SK-N-SH treated with all-trans-retinoic acid at 6 μM for 48 hours (cell line): ENCODE results near the gene INCENP.

Experiments used
- ATAC-seq: fragments of 200-7000 bp; cut with Tn5 transposase; 3 replicates; pipeline ENCODE4 v1.9.1; 2020; ENCODE audit warnings: mild to moderate bottlenecking, moderate library complexity
- ARNTL ChIP-seq: fragments of 450-650 bp; formaldehyde crosslinking; IDR thresholded peaks from 2 replicates; pipeline ENCODE4 v1.5.0; 2020; ENCODE audit warnings: low read depth, mild to moderate bottlenecking, moderate library complexity, borderline replicate concordance
- BACH2 ChIP-seq: fragments of 250-450 bp; sonication (Bioruptor Pico); IDR thresholded peaks from 2 replicates; pipeline ENCODE4 v1.9.0; 2021; ENCODE audit warnings: mild to moderate bottlenecking, borderline replicate concordance
- CSDC2 ChIP-seq: fragments of 250-450 bp; sonication (Bioruptor Pico); IDR thresholded peaks from 2 replicates; pipeline ENCODE4 v1.5.0; 2020; ENCODE audit warnings: mild to moderate bottlenecking, moderate library complexity
- CSRNP3 ChIP-seq: fragments of 250-450 bp; sonication (Bioruptor Pico); IDR thresholded peaks from 2 replicates; pipeline ENCODE4 v1.5.1; 2021; ENCODE audit warnings: mild to moderate bottlenecking, moderate library complexity
- ESRRG ChIP-seq: fragments of 250-450 bp; sonication (Bioruptor Pico); IDR thresholded peaks from 2 replicates; pipeline ENCODE4 v1.6.1; 2021; ENCODE audit warnings: mild to moderate bottlenecking
- GLIS3 ChIP-seq: fragments of 250-450 bp; sonication (Bioruptor Pico); IDR thresholded peaks from 2 replicates; pipeline ENCODE4 v1.5.0; 2020; ENCODE audit warnings: mild to moderate bottlenecking, moderate library complexity
- ISL1 ChIP-seq: fragments of 250-450 bp; sonication (Bioruptor Pico); IDR thresholded peaks from 2 replicates; pipeline ENCODE4 v2.1.2; 2022; ENCODE audit warnings: mild to moderate bottlenecking, moderate library complexity
- OSR1 ChIP-seq: fragments of 250-450 bp; sonication (Bioruptor Pico); IDR thresholded peaks from 2 replicates; pipeline ENCODE4 v1.8.0; 2022; ENCODE audit warnings: moderate library complexity, mild to moderate bottlenecking, inconsistent platforms
- POU6F1 ChIP-seq: fragments of 250-450 bp; sonication (Bioruptor Pico); IDR thresholded peaks from 2 replicates; pipeline ENCODE4 v1.8.0; 2021; ENCODE audit warnings: low read depth, mild to moderate bottlenecking, moderate library complexity, borderline replicate concordance
- RARB ChIP-seq: fragments of 250-450 bp; sonication (Bioruptor Pico); IDR thresholded peaks from 2 replicates; pipeline ENCODE4 v1.8.0; 2021; ENCODE audit warnings: mild to moderate bottlenecking, moderate library complexity
- TCF4 ChIP-seq: fragments of 250-450 bp; sonication (Bioruptor Pico); IDR thresholded peaks from 2 replicates; pipeline ENCODE4 v1.8.0; 2021; ENCODE audit warnings: mild to moderate bottlenecking, moderate library complexity, borderline replicate concordance
- TOX ChIP-seq: fragments of 250-450 bp; sonication (Bioruptor Pico); IDR thresholded peaks from 2 replicates; pipeline ENCODE4 v1.8.0; 2021; ENCODE audit warnings: mild to moderate bottlenecking, moderate library complexity, borderline replicate concordance
- ZFP3 ChIP-seq: fragments of 250-450 bp; sonication (Bioruptor Pico); IDR thresholded peaks from 2 replicates; pipeline ENCODE4 v1.5.0; 2020; ENCODE audit warnings: mild to moderate bottlenecking, moderate library complexity
- ZFP30 ChIP-seq: fragments of 450-650 bp; formaldehyde crosslinking; IDR thresholded peaks from 2 replicates; pipeline ENCODE4 v1.5.0; 2022; ENCODE audit warnings: mild to moderate bottlenecking, moderate library complexity
- ZNF70 ChIP-seq: fragments of 450-650 bp; formaldehyde crosslinking; IDR thresholded peaks from 2 replicates; pipeline ENCODE4 v1.5.0; 2020; ENCODE audit warnings: mild to moderate bottlenecking, moderate library complexity
- ZNF8 ChIP-seq: fragments of 450-650 bp; formaldehyde crosslinking; IDR thresholded peaks from 2 replicates; pipeline ENCODE4 v1.5.0; 2020; ENCODE audit warnings: mild to moderate bottlenecking, moderate library complexity
- TF ChIP-seq, protein P1 (sequence below): fragments of 250-450 bp; sonication (Bioruptor Pico); IDR thresholded peaks from 2 replicates; pipeline ENCODE4 v1.5.0; 2020; ENCODE audit warnings: mild to moderate bottlenecking, moderate library complexity
- TF ChIP-seq, protein P2 (sequence below): fragments of 250-450 bp; sonication (Bioruptor Pico); IDR thresholded peaks from 2 replicates; pipeline ENCODE4 v1.5.1; 2020; ENCODE audit warnings: low read depth, mild to moderate bottlenecking, moderate library complexity

The INCENP gene

DNA sequence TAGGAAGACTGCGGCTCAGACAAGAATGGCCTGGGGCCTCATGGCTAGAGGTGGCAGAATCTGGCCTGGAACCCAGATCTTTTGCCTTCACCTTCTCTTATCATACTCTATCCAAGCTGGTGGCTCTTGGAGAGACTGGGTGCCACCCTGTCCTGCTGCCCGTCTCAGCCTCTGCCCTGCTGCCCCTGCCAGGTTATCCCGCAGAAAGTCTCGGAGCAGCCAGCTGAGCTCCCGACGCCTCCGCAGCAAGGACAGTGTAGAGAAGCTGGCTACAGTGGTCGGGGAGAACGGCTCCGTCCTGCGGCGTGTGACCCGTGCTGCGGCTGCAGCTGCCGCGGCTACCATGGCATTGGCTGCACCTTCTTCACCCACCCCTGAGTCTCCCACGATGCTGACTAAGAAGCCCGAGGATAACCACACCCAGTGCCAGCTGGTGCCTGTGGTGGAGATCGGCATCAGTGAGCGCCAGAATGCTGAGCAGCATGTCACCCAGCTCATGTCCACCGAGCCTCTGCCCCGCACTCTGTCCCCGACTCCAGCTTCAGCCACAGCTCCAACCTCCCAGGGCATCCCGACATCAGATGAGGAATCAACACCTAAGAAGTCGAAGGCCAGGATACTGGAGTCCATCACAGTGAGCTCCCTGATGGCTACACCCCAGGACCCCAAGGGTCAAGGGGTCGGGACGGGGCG is 5.9 kb downstream of the INCENP start:
- TF ChIP-seq TOX (CRISPR knock-in tag) (no peak), ISL1 (CRISPR knock-in tag) (no peak), ESRRG (no peak), RARB (no peak), OSR1 (CRISPR knock-in tag) (no peak), CSDC2 (no peak), CSRNP3 (CRISPR knock-in tag) (no peak)
- TF ChIP-seq, protein P1, sequence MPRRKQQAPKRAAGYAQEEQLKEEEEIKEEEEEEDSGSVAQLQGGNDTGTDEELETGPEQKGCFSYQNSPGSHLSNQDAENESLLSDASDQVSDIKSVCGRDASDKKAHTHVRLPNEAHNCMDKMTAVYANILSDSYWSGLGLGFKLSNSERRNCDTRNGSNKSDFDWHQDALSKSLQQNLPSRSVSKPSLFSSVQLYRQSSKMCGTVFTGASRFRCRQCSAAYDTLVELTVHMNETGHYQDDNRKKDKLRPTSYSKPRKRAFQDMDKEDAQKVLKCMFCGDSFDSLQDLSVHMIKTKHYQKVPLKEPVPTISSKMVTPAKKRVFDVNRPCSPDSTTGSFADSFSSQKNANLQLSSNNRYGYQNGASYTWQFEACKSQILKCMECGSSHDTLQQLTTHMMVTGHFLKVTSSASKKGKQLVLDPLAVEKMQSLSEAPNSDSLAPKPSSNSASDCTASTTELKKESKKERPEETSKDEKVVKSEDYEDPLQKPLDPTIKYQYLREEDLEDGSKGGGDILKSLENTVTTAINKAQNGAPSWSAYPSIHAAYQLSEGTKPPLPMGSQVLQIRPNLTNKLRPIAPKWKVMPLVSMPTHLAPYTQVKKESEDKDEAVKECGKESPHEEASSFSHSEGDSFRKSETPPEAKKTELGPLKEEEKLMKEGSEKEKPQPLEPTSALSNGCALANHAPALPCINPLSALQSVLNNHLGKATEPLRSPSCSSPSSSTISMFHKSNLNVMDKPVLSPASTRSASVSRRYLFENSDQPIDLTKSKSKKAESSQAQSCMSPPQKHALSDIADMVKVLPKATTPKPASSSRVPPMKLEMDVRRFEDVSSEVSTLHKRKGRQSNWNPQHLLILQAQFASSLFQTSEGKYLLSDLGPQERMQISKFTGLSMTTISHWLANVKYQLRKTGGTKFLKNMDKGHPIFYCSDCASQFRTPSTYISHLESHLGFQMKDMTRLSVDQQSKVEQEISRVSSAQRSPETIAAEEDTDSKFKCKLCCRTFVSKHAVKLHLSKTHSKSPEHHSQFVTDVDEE (CRISPR knock-in tag), result no peak
- TF ChIP-seq, protein P2, sequence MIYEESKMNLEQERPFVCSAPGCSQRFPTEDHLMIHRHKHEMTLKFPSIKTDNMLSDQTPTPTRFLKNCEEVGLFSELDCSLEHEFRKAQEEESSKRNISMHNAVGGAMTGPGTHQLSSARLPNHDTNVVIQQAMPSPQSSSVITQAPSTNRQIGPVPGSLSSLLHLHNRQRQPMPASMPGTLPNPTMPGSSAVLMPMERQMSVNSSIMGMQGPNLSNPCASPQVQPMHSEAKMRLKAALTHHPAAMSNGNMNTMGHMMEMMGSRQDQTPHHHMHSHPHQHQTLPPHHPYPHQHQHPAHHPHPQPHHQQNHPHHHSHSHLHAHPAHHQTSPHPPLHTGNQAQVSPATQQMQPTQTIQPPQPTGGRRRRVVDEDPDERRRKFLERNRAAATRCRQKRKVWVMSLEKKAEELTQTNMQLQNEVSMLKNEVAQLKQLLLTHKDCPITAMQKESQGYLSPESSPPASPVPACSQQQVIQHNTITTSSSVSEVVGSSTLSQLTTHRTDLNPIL (CRISPR knock-in tag), result no peak
- no peak for ATAC-seq

DNA sequence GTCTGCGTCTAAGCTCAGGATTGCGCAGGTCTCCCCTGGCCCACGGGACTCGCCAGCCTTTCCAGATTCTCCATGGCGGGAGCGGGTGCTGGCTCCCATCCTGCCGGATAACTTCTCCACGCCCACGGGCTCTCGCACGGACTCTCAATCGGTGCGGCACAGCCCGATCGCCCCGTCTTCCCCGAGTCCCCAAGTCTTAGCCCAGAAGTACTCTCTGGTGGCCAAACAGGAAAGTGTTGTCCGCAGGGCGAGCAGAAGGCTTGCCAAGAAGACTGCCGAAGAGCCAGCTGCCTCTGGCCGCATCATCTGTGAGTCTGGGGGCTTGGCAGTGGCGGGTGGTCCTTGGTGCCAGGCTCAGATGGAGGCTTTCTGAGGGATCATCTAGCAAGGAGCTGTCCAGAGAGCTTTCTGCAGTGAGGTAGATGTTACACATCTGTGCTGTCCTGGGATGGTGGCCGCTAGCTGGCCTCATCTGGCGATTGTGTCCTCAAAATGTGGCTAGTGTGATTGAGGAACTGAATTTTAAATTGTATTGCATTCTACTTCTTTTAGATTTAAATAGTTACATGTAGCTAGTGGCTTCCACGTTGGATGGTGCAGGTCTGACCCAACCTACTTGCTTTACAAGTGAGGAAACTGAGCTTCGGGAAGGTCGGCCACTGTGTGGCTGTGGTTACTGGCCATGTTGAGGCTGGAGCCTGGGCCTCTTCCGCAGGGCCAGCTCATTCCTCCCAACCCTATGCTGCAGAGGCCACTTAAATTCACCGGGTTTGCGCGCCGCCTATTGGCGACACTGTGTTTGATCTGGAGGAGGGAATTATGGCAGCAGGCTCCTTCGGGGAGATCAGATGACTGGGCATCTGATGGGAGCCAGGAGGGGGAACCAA is 6.7 kb downstream of the INCENP start:
- TF ChIP-seq ISL1 (CRISPR knock-in tag) (no peak), ARNTL (CRISPR knock-in tag) (no peak), BACH2 (CRISPR knock-in tag) (no peak), ZFP3 (CRISPR knock-in tag) (no peak)
- TF ChIP-seq, protein P2 (CRISPR knock-in tag), result no peak
- no peak for ATAC-seq

GRCh38 chr11:62131170-62131464 is 7.3 kb downstream of the INCENP start:
- TF ChIP-seq ISL1 (CRISPR knock-in tag), result no peak
- TF ChIP-seq GLIS3, result no peak
- no peak for TF ChIP-seq ARNTL (CRISPR knock-in tag)
- no peak for TF ChIP-seq TOX (CRISPR knock-in tag)
- TF ChIP-seq, protein P2 (CRISPR knock-in tag), result no peak
- TF ChIP-seq POU6F1 (CRISPR knock-in tag), result no peak
- no peak for TF ChIP-seq ZNF8 (CRISPR knock-in tag)
- TF ChIP-seq ZFP30 (CRISPR knock-in tag), result no peak
- no peak for TF ChIP-seq RARB
- TF ChIP-seq, protein P1 (CRISPR knock-in tag), result no peak
- TF ChIP-seq TCF4 (CRISPR knock-in tag), result no peak
- no peak for TF ChIP-seq ZFP3 (CRISPR knock-in tag)
- TF ChIP-seq ZNF70, result no peak
- no peak for ATAC-seq
